Stimulated activated CD4-positive, alpha-beta T cell treated with anti-CD3 and anti-CD28 coated beads, Interleukin-1b, Interleukin-23, amount 100 ng/mL, for 1 hour (primary cell): ENCODE results near the gene ST6GALNAC6.
"Not testable (repeated sequence)": the region's sequence is repeated elsewhere in the genome, so short reads cannot be mapped to it uniquely, and the experiment has no call there.

Source experiments
- DNase-seq, 2 donors: peaks; one replicate each; pipeline ENCODE4 v3.0.0-alpha.2; 2020; ENCODE audit warnings: low read depth in 2 of 2

Gene ST6GALNAC6

GRCh38 chr9:127893392-127893791 is 6.0 kb downstream of the ST6GALNAC6 start:
- DNase-seq = no peak

DNA sequence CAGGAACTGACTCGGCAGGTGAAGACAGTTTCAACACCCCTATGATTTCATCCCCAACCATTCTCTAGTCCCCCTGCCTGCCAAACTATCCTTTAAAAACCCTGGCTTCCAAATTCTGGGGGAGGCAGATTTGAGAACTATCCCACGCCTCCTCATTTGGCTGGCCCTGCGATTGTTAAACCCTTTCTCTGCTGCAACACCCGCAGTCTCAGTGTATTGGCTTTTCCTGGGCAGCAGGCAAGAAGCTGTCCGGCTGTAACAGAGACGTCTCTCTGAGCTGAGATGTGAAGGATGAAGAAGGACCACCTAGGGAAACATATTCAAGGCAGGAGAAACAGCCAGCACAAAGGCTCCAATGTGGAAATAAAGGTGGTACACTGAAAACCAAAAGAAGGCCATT is 6.6 kb downstream of the ST6GALNAC6 start:
- DNase-seq = no peak

- no peak for DNase-seq
These were observed 9.3 kb downstream of the ST6GALNAC6 start for GRCh38 chr9:127890053-127890452.

DNA sequence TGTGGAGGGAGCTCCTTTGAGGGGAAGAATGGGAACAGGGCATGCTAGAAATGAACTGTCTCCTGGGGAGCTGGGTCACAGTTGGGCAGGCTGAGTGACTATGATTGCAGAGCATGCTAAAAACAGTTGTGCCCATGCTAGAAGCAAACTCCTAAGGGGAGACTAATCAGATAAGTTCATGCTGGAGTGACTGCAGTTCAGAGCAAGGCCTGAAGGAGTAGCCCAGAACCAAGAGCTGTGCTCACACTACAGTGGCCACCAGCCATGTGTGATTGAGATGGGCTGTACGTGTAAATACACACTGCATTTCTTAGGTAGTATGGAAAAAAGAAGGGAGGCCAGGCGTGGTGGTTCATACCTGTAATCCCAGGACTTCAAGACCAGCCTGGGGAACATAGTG is 11.6 kb downstream of the ST6GALNAC6 start:
- DNase-seq = no peak

- DNase-seq = no peak
These were observed 12.9 kb downstream of the ST6GALNAC6 start for GRCh38 chr9:127886401-127886972.

GRCh38 chr9:127885508-127886281 is 13.7 kb downstream of the ST6GALNAC6 start:
- no peak for DNase-seq

GRCh38 chr9:127884976-127885490 is 14.4 kb downstream of the ST6GALNAC6 start:
- DNase-seq = no peak

GRCh38 chr9:127884427-127884911 is 14.9 kb downstream of the ST6GALNAC6 start:
- no peak for DNase-seq

DNA sequence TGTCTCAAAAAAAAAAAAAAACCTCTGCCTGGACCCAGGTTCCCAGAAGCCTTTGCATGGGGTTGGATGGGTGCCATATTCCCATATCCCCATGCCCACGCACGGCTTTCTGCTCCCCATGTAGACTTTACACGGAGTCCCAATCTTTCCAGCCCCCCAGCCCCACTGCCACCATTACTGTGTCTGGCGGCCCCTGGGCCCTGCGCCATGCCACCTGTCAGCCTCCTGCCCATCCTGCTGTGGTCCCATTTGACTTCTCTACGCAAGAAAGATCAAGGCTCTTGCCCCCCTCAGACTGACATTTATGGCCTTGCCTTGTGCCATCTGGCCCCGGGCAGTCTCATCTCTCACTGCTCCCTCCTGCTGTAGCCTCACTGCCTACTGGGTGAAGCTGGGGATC is 15.4 kb downstream of the ST6GALNAC6 start:
- no peak for DNase-seq

- not testable (repeated sequence) for DNase-seq
These were observed 17.7 kb downstream of the ST6GALNAC6 start for GRCh38 chr9:127881715-127882114.

- DNase-seq = no peak
These were observed 19.3 kb downstream of the ST6GALNAC6 start for GRCh38 chr9:127880143-127880542.

GRCh38 chr9:127878652-127879390 is 20.6 kb downstream of the ST6GALNAC6 start:
- no peak for DNase-seq

DNA sequence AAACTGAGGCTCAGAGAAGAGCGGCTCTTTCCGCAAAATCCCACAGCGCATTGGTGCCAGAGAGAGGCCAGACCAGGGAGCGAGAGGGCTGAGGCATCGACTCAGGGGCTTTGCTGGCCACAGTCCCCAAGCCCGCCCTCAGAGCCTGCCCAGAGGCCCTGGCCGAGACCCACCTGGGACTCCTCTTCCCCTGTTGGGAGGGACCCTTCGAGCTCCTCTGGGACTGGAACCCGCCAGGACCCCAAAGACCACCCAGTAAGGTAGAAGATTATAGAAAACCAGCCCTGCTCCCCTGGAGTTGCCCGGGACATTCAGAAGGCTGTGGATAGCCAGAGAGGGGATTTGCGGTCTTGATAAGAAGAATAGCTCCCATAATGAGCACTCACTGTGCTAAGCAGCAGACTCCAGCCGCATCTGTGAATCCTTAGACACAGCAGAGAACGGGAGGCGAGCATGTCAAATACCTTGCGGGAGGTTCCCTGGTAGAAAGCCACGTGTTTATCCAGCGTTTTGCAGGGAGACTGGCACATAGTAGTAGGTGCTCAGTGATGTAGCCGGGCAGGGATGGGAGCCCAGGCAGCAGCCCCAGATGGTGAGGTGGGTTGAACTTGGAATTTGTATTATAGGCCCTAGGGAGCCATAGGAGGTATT is 21.3 kb downstream of the ST6GALNAC6 start:
- no peak for DNase-seq

DNA sequence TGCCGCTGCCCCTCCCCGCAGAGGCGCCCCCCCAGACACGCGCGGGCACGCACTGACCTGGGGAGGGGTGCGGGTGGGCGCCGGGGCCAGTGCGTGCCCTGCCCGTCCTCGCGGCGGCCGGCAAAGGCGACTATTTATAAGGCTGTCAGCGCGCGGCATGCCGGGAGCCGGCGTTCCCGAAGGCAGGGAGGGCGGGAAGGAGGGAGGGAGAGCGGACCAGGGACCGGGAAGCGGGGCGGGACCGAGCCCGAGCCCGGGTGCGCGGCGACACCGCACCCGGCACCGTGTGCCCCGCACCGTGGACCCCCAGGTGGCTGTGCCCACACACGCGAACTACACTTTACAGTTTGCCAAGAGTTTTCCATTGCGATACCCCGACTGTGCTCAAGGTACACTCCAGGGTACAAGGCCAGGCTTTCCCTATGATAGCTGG is 21.8 kb downstream of the ST6GALNAC6 start, which contains the start of gene AK1:
Gene AK1 (minus strand): TSS at position 110 of the 433 bp plus-strand sequence. CDS start 3,058 bp downstream, outside the sequence.
- no peak for DNase-seq

DNA sequence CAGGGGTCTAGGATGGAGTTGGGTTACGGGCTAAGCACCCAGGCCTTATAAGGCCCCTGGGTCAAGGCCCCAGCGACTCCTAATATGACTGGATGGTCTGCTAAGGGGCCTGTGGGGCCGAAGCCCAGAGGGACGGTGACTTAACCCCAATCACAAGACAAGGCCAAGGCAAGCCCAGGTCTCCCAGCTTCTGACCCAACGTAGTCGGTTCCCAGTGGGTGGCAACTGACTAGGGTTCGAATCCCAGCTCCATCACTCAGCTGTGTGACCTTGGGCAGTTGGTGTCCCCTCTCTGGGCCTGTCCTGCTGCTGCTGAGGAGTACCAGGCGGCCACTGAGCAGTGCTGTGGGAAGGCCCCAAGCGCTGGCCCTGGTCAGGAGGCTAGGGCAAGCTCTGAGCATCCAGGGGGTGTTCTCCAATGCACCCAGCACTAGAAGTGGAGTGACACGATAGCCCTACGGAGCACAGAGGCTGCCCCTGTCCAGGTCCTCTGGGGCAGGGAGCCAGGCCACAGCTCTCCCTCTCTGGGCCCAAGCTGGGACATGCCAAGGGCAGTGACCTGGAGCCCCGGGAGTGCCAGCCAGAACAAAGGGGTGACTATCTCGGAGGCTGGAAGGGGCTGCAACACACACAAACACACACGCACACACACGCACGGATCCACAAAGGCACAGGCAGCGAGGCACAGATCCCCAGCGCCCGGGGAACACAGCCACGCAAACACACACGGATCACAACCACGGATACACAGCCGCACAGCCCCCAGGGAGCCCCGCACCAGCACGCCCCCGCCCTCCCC is 22.4 kb downstream of the ST6GALNAC6 start:
- DNase-seq = no peak

- DNase-seq = no peak
These were observed 23.2 kb downstream of the ST6GALNAC6 start for GRCh38 chr9:127876026-127876763.

GRCh38 chr9:127875306-127875966 is 24.0 kb downstream of the ST6GALNAC6 start:
- DNase-seq = no peak

GRCh38 chr9:127874301-127875221 is 24.8 kb downstream of the ST6GALNAC6 start:
- DNase-seq = no peak
